Measurements from ENCODE around the gene CELF4.

The CELF4 gene

DNA sequence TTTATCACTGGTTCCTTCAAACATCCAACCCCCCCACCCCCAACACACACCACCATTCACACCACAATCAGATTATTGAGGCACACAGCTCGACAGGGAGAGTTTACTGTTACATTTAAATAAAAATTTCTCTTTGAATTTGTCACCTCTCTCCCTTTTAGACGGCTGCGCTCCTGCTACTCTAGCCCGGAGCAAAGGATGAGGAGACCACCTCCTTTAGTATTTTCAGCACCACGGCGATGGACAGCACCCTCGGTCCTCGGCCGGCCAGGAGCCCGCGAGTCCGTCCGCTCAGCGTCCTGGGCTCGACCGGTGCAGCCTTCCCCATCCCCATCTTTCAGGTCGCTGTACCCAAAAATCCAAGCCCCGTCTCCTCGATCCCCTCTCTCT, 892 bp downstream of the CELF4 start:
- no peaks in the 10 kb centered on the region for H3K9me3 ChIP-seq (ENCODE audit: severe bottlenecking)
- no peak overlapping the region for H3K27ac ChIP-seq (ENCODE audit: poor library complexity, severe bottlenecking)
- H3K4me1 ChIP-seq (ENCODE audit: insufficient read depth, poor library complexity, severe bottlenecking), result no peaks in the 10 kb centered on the region
- no peak overlapping the region for H3K4me3 ChIP-seq (ENCODE audit: severe bottlenecking)
- no peak for DNase-seq (ENCODE audit: low spot score)
- H3K36me3 ChIP-seq (ENCODE audit: low read depth), result no peaks in the 10 kb centered on the region
- ATAC-seq (ENCODE audit: low read depth), result 0 out of 3 replicates have a peak, but pooled peaks have one; percentile 17
- TF ChIP-seq, protein P1, sequence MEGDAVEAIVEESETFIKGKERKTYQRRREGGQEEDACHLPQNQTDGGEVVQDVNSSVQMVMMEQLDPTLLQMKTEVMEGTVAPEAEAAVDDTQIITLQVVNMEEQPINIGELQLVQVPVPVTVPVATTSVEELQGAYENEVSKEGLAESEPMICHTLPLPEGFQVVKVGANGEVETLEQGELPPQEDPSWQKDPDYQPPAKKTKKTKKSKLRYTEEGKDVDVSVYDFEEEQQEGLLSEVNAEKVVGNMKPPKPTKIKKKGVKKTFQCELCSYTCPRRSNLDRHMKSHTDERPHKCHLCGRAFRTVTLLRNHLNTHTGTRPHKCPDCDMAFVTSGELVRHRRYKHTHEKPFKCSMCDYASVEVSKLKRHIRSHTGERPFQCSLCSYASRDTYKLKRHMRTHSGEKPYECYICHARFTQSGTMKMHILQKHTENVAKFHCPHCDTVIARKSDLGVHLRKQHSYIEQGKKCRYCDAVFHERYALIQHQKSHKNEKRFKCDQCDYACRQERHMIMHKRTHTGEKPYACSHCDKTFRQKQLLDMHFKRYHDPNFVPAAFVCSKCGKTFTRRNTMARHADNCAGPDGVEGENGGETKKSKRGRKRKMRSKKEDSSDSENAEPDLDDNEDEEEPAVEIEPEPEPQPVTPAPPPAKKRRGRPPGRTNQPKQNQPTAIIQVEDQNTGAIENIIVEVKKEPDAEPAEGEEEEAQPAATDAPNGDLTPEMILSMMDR (IDR thresholded peaks at IDR 0.05; ENCODE audit: poor library complexity, severe bottlenecking), result no peak
- peaks cover 94% of the 10 kb centered on the region for H3K27me3 ChIP-seq (ENCODE audit: insufficient read depth, poor library complexity, severe bottlenecking)

DNA sequence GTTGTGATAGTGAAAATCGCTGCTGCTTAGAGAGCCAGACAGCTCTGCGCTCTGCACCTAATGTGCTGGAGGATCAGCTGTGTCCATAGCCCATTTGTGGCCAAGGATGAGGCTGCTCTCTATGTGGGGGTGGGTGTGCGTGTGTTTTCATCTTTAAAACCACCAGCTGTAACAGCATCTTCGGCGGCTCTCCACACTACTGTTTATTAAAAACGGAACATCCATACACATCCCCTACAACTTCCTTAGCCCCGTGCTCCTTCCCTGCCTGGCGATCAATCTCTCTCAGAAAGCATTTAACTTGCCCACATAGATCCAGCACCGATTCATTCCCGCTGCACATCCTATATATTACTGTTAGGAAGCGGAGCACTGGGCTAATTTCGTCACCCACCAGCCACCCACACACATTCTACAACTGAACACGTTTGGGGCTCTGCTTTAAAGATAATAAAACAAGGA, 1.6 kb downstream of the CELF4 start:
- Histone ChIP-seq H3K9me3 (ENCODE audit: severe bottlenecking) (no peaks in the 10 kb centered on the region), H3K36me3 (ENCODE audit: low read depth) (no peaks in the 10 kb centered on the region), H3K27ac (ENCODE audit: poor library complexity, severe bottlenecking) (no peak overlapping the region), H3K27me3 (ENCODE audit: insufficient read depth, poor library complexity, severe bottlenecking) (peaks cover 87% of the 10 kb centered on the region), H3K4me1 (ENCODE audit: insufficient read depth, poor library complexity, severe bottlenecking) (no peaks in the 10 kb centered on the region), H3K4me3 (ENCODE audit: severe bottlenecking) (no peak overlapping the region)
- DNase-seq (ENCODE audit: low spot score) (no peak), ATAC-seq (ENCODE audit: low read depth) (no peak)
- TF ChIP-seq, protein P1 (IDR thresholded peaks at IDR 0.05; ENCODE audit: poor library complexity, severe bottlenecking), result no peak

DNA sequence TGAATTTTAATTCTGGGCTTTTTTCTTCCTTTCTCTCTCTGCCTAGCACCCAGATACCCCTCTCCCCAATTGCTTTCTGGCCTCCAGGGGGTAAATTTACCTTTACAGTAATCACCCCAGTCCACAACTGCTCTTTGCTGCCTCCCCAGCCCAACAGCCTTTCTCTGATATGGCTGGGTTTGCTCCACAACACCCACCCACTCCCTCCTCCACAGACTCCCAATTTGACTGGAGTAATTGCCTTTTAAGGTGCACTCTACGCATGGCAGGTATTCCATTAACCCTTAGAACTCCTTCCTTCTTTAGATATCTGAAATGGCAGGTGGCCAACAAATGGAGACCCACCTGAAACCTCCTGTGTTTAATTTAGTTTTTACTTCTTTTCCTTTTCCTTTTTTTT, 3.6 kb downstream of the CELF4 start:
- Histone ChIP-seq H3K27ac (ENCODE audit: poor library complexity, severe bottlenecking) (no peak overlapping the region), H3K4me3 (ENCODE audit: severe bottlenecking) (no peak overlapping the region), H3K4me1 (ENCODE audit: insufficient read depth, poor library complexity, severe bottlenecking) (no peaks in the 10 kb centered on the region), H3K36me3 (ENCODE audit: low read depth) (no peaks in the 10 kb centered on the region), H3K27me3 (ENCODE audit: insufficient read depth, poor library complexity, severe bottlenecking) (peaks cover 67% of the 10 kb centered on the region), H3K9me3 (ENCODE audit: severe bottlenecking) (no peaks in the 10 kb centered on the region)
- TF ChIP-seq, protein P1 (IDR thresholded peaks at IDR 0.05; ENCODE audit: poor library complexity, severe bottlenecking), result no peak
- ATAC-seq (ENCODE audit: low read depth) (no peak), DNase-seq (ENCODE audit: low spot score) (no peak)

DNA sequence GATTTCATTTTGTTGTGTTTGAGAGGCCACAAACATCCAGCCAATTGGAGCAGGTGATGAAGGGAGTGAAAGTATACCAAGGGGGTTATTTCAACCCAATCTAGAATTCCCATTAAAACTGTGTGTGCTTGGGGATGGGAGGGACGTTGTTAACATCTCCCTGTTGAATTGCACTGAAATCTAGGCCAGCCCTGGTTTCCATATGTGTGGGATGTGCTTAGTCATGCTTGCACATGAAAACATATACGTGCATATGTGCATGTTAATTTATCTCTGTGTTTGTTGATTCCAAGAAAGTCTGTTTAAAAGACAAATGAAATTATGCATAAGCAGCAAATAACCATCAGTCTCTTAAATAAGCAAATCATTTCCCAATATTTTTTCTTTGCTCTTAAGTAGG, 5.6 kb downstream of the CELF4 start:
- H3K36me3 ChIP-seq (ENCODE audit: low read depth), result no peaks in the 10 kb centered on the region
- no peak overlapping the region for H3K4me3 ChIP-seq (ENCODE audit: severe bottlenecking)
- TF ChIP-seq, protein P1 (IDR thresholded peaks at IDR 0.05; ENCODE audit: poor library complexity, severe bottlenecking), result no peak
- no peaks in the 10 kb centered on the region for H3K4me1 ChIP-seq (ENCODE audit: insufficient read depth, poor library complexity, severe bottlenecking)
- H3K27ac ChIP-seq (ENCODE audit: poor library complexity, severe bottlenecking), result no peak overlapping the region
- peaks cover 50% of the 10 kb centered on the region for H3K27me3 ChIP-seq (ENCODE audit: insufficient read depth, poor library complexity, severe bottlenecking)
- H3K9me3 ChIP-seq (ENCODE audit: severe bottlenecking), result no peaks in the 10 kb centered on the region
- ATAC-seq (ENCODE audit: low read depth) (no peak), DNase-seq (ENCODE audit: low spot score) (no peak)

DNA sequence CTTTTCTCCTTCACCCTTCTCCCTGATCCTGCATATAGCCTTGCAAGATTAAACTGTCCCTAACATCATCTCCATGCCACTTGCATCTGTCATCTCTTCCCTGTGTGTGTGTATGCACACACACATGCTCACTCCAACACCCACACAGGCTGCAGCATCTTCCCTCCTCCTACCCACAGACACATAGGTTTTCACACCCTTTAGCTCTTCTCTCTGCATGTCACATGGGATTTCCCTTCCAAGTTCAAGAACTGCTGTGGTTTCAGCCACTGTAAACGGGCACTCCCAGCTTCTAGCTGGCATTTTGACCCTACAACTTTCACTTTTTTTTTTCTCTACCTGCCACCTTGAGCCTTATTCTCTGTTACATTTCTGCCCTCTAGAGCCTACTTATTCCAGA, 6.4 kb downstream of the CELF4 start:
- TF ChIP-seq, protein P1 (IDR thresholded peaks at IDR 0.05; ENCODE audit: poor library complexity, severe bottlenecking), result no peak
- Histone ChIP-seq H3K4me1 (ENCODE audit: insufficient read depth, poor library complexity, severe bottlenecking) (no peaks in the 10 kb centered on the region), H3K27ac (ENCODE audit: poor library complexity, severe bottlenecking) (no peak overlapping the region), H3K36me3 (ENCODE audit: low read depth) (no peaks in the 10 kb centered on the region), H3K4me3 (ENCODE audit: severe bottlenecking) (no peak overlapping the region), H3K27me3 (ENCODE audit: insufficient read depth, poor library complexity, severe bottlenecking) (peaks cover 41% of the 10 kb centered on the region), H3K9me3 (ENCODE audit: severe bottlenecking) (no peaks in the 10 kb centered on the region)
- DNase-seq (ENCODE audit: low spot score) (no peak), ATAC-seq (ENCODE audit: low read depth) (no peak)

All from RWPE2 (cell line).